Hepatocyte (in vitro differentiated cells): ENCODE results near the gene HECW1.

Experiments used
- EZH2phosphoT487 ChIP-seq: fragments of 200-600 bp; sonication (generic); IDR thresholded peaks from one replicate; pipeline ENCODE4 v1.6.1; 2018; ENCODE audit warnings: antibody characterized with exemption, mild to moderate bottlenecking, low read depth, moderate library complexity; ENCODE audit not compliant: unreplicated experiment, severe bottlenecking
- TF ChIP-seq, protein P1 (sequence below): fragments of 200-600 bp; sonication (generic); IDR thresholded peaks from 2 replicates; pipeline ENCODE4 v1.5.1; 2016; ENCODE audit warnings: antibody characterized with exemption, mild to moderate bottlenecking; ENCODE audit not compliant: poor library complexity

DNA sequence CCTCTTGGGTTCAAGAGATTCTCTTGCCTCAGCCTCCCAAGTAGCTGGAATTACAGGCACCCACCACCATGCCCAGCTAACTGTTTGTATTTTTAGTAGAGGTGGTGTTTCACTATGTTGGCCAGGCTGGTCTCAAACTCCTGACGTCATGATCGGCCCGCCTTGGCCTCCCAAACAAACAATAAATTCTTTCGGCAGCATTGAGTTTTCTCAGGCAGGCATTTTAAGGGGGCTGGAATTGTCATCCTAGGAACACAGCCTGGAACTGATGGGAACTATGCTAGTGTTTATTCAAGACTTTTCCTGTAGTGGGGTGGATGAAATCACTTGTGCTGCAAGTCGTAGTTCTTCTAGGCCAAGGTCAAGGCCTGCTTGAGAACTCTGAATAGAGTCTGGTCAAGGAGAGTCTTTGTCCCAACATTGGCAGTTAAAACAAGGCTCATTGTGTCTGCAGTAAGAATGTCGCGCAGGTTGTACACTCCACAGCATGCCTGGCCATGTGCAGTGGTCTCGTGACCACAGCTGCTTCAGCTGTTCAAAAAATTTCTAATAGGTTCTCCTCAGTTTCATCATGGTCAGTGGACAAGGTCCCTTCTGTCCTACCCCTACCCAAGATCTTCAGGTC is 92.8 kb downstream of the HECW1 start:
- TF ChIP-seq, protein P1, sequence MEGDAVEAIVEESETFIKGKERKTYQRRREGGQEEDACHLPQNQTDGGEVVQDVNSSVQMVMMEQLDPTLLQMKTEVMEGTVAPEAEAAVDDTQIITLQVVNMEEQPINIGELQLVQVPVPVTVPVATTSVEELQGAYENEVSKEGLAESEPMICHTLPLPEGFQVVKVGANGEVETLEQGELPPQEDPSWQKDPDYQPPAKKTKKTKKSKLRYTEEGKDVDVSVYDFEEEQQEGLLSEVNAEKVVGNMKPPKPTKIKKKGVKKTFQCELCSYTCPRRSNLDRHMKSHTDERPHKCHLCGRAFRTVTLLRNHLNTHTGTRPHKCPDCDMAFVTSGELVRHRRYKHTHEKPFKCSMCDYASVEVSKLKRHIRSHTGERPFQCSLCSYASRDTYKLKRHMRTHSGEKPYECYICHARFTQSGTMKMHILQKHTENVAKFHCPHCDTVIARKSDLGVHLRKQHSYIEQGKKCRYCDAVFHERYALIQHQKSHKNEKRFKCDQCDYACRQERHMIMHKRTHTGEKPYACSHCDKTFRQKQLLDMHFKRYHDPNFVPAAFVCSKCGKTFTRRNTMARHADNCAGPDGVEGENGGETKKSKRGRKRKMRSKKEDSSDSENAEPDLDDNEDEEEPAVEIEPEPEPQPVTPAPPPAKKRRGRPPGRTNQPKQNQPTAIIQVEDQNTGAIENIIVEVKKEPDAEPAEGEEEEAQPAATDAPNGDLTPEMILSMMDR: no peak
- TF ChIP-seq EZH2phosphoT487: no peak
